SHP77 (cell line): ENCODE measurements around the gene EMID1.

Source experiments
- DNase-seq, 2 experiments: peaks; one replicate each; lab custom pipeline; 2025; lab: John Stamatoyannopoulos, UW

Gene EMID1

GRCh38 chr22:29260601-29261315 is 55.1 kb downstream of the EMID1 start:
- DNase-seq: no peak

- DNase-seq: no peak
Observed at GRCh38 chr22:29263791-29264276, 58.1 kb downstream of the EMID1 start.

GRCh38 chr22:29265305-29265704 is 59.6 kb downstream of the EMID1 start:
- DNase-seq: no peak

- DNase-seq: no peak
Observed at GRCh38 chr22:29265929-29266328, 60.2 kb downstream of the EMID1 start.

GRCh38 chr22:29266564-29267461 is 61.1 kb downstream of the EMID1 start:
- no peak for DNase-seq

- no peak for DNase-seq
Observed at GRCh38 chr22:29267462-29267857, 61.8 kb downstream of the EMID1 start.

- peak; percentile 88 to 92 for DNase-seq
Observed at GRCh38 chr22:29267858-29268510, 62.3 kb downstream of the EMID1 start, which contains the start of the genes EWSR1 and RHBDD3. Gene EWSR1, plus strand, starts transcription at chr22:29268268. Its CDS starts 69 bp downstream, at chr22:29268337. Gene RHBDD3, minus strand, starts transcription at chr22:29267981. Its CDS starts 2,355 bp downstream, at chr22:29265626.

GRCh38 chr22:29268511-29269229 is 63.0 kb downstream of the EMID1 start:
- no peak for DNase-seq

- DNase-seq: no peak
Observed at GRCh38 chr22:29269230-29269604, 63.5 kb downstream of the EMID1 start.

- no peak for DNase-seq
Observed at GRCh38 chr22:29269731-29270474, 64.2 kb downstream of the EMID1 start.

GRCh38 chr22:29270475-29271271 is 65.0 kb downstream of the EMID1 start:
- no peak for DNase-seq

GRCh38 chr22:29272624-29273023 is 66.9 kb downstream of the EMID1 start:
- DNase-seq: no peak

GRCh38 chr22:29275167-29275566 is 69.5 kb downstream of the EMID1 start:
- DNase-seq: no peak

GRCh38 chr22:29275819-29276565 is 70.3 kb downstream of the EMID1 start:
- no peak for DNase-seq

- no peak for DNase-seq
Observed at GRCh38 chr22:29277927-29278326, 72.2 kb downstream of the EMID1 start.

GRCh38 chr22:29284196-29284595 is 78.5 kb downstream of the EMID1 start:
- no peak for DNase-seq

GRCh38 chr22:29288837-29289236 is 83.1 kb downstream of the EMID1 start:
- DNase-seq: no peak

- no peak for DNase-seq
Observed at GRCh38 chr22:29290061-29290460, 84.4 kb downstream of the EMID1 start.

GRCh38 chr22:29291215-29291614 is 85.5 kb downstream of the EMID1 start:
- DNase-seq: no peak
